Colonic mucosa (tissue), 4 donors: Measurements from ENCODE around the gene VPS8. TPM values are rescaled to one million over a fixed set of nuclear protein-coding genes. Genes with fewer than 3 reads are reported as not detected.

Experiments
- DNase-seq: peaks from one replicate; pipeline ENCODE4 v3.0.0-alpha.2; 2020
- H3K27ac ChIP-seq: fragments of 200-600 bp; one replicate; pipeline ENCODE4 v1.8.0; 2021
- H3K27me3 ChIP-seq: fragments of 200-600 bp; one replicate; pipeline ENCODE4 v1.8.0; 2021
- H3K36me3 ChIP-seq: fragments of 200-600 bp; one replicate; pipeline ENCODE4 v1.8.0; 2021
- H3K4me1 ChIP-seq: fragments of 200-600 bp; one replicate; pipeline ENCODE4 v1.8.0; 2021; ENCODE audit warnings: mild to moderate bottlenecking
- H3K4me3 ChIP-seq: fragments of 200-600 bp; one replicate; pipeline ENCODE4 v1.8.0; 2021
- H3K9ac ChIP-seq, 2 donors: one replicate each; pipeline ENCODE4 v1.7.0; 2013; ENCODE audit warnings: control low read depth in 2 of 2, low read depth in 2 of 2, low read length in 2 of 2
- H3K9me3 ChIP-seq: fragments of 200-600 bp; one replicate; pipeline ENCODE4 v1.8.0; 2021
- intact Hi-C: fragments of 100-400 bp; cut with DNase I; formaldehyde crosslinking; loops from one replicate; pipeline ENCODE4 v1.14.1; 2022
- total RNA-seq, 2 donors: library from RNA; stranded (reverse); fragmentation: NEBNext Ultra II Directional in 1 of 2; extraction: Animal tissue kit (Norgen Biotek cat#: 25700) in 1 of 2; gene quantifications; one replicate each; pipeline ENCODE4 v1.2.1, GENCODE V29; 2021
- TF ChIP-seq, protein P1 (sequence below): fragments of 200-600 bp; IDR thresholded peaks from one replicate; pipeline ENCODE4 v1.8.0; 2022; ENCODE audit warnings: antibody characterized with exemption, mild to moderate bottlenecking
- donor health status: healthy.
- donor health status: DM: no; HTN: no; CAD: no.
- donor health status: DM: no; HTN: no; CAD: no.

The VPS8 gene
- total RNA-seq, 2 donors from 2014 or later, result 43.7 to 54.8 TPM

GRCh38 chr3:184807549-184807948 lies 4.4 kb upstream of the VPS8 start:
- H3K4me1 ChIP-seq, result no peaks in the 10 kb centered on the region
- H3K27ac ChIP-seq, result no peak overlapping the region
- H3K27me3 ChIP-seq, result no peaks in the 10 kb centered on the region
- no peak overlapping the region for H3K4me3 ChIP-seq
- DNase-seq, result no peak
- H3K9me3 ChIP-seq, result no peaks in the 10 kb centered on the region
- TF ChIP-seq, protein P1, sequence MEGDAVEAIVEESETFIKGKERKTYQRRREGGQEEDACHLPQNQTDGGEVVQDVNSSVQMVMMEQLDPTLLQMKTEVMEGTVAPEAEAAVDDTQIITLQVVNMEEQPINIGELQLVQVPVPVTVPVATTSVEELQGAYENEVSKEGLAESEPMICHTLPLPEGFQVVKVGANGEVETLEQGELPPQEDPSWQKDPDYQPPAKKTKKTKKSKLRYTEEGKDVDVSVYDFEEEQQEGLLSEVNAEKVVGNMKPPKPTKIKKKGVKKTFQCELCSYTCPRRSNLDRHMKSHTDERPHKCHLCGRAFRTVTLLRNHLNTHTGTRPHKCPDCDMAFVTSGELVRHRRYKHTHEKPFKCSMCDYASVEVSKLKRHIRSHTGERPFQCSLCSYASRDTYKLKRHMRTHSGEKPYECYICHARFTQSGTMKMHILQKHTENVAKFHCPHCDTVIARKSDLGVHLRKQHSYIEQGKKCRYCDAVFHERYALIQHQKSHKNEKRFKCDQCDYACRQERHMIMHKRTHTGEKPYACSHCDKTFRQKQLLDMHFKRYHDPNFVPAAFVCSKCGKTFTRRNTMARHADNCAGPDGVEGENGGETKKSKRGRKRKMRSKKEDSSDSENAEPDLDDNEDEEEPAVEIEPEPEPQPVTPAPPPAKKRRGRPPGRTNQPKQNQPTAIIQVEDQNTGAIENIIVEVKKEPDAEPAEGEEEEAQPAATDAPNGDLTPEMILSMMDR, result no peak
- H3K36me3 ChIP-seq, result no peaks in the 10 kb centered on the region
- intact Hi-C loops, result no loop called here
- no peak overlapping the region for H3K9ac ChIP-seq

DNA sequence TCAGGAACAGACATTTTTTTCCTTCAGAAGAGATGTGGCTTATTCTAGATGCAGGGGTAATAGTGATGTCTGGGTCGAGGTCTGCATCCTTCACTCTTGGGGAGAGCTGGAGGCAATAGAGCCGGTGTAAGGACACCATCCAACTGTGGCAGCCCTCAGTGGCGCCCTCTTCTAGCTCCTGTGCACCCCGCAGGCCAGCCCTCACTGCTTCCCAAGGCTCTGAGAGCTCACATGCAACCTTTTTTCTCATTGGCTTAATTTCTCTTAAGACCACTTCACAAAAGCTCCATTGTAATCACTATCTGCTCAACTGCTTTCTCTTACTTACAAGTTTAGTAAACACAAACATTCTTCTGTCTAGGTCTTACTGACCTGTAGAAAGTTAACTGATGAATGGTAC lies 3.9 kb upstream of the VPS8 start:
- Histone ChIP-seq H3K4me1 (no peaks in the 10 kb centered on the region), H3K9me3 (no peaks in the 10 kb centered on the region), H3K9ac (no peak overlapping the region), H3K4me3 (no peak overlapping the region), H3K27me3 (no peaks in the 10 kb centered on the region), H3K36me3 (no peaks in the 10 kb centered on the region), H3K27ac (no peak overlapping the region)
- DNase-seq, result no peak
- intact Hi-C loops, result no loop called here
- TF ChIP-seq, protein P1, result no peak

- H3K27ac ChIP-seq, result no peak overlapping the region
- H3K27me3 ChIP-seq, result no peaks in the 10 kb centered on the region
- DNase-seq, result no peak
- no peaks in the 10 kb centered on the region for H3K9me3 ChIP-seq
- TF ChIP-seq, protein P1, result no peak
- no peak overlapping the region for H3K9ac ChIP-seq
- intact Hi-C loops, result no loop called here
- no peaks in the 10 kb centered on the region for H3K36me3 ChIP-seq
- no peak overlapping the region for H3K4me3 ChIP-seq
- no peaks in the 10 kb centered on the region for H3K4me1 ChIP-seq
Measured at GRCh38 chr3:184810146-184810545, 1.8 kb upstream of the VPS8 start.

- no peaks in the 10 kb centered on the region for H3K27me3 ChIP-seq
- TF ChIP-seq, protein P1, result no peak
- no peak overlapping the region for H3K27ac ChIP-seq
- DNase-seq, result no peak
- no peaks in the 10 kb centered on the region for H3K4me1 ChIP-seq
- H3K4me3 ChIP-seq, result no peak overlapping the region
- H3K36me3 ChIP-seq, result no peaks in the 10 kb centered on the region
- no peak overlapping the region for H3K9ac ChIP-seq
- H3K9me3 ChIP-seq, result no peaks in the 10 kb centered on the region
- intact Hi-C loops, result no loop called here
Measured at GRCh38 chr3:184811034-184811433, 932 bp upstream of the VPS8 start.

- Histone ChIP-seq H3K4me1 (no peaks in the 10 kb centered on the region), H3K9ac (no peak overlapping the region), H3K27ac (no peak overlapping the region), H3K27me3 (no peaks in the 10 kb centered on the region), H3K36me3 (no peaks in the 10 kb centered on the region), H3K4me3 (peak overlapping the region; percentile 97), H3K9me3 (no peaks in the 10 kb centered on the region)
- TF ChIP-seq, protein P1, result no peak
- DNase-seq, result no peak
- intact Hi-C loops, result no loop called here
Measured at GRCh38 chr3:184811663-184811998, 335 bp upstream of the VPS8 start.

GRCh38 chr3:184812662-184813042 lies 686 bp downstream of the VPS8 start:
- Histone ChIP-seq H3K4me3 (peak overlapping the region; percentile 97), H3K9me3 (no peaks in the 10 kb centered on the region), H3K27ac (peak overlapping the region; percentile 86), H3K4me1 (no peaks in the 10 kb centered on the region), H3K27me3 (no peaks in the 10 kb centered on the region), H3K36me3 (no peaks in the 10 kb centered on the region), H3K9ac (peak overlapping the region; percentile 67 to 89)
- peak; percentile 45 for DNase-seq
- TF ChIP-seq, protein P1, result no peak
- intact Hi-C loops, result no loop called here
